Measurements from ENCODE around the gene BANF1. TPM values are rescaled to one million over a fixed set of nuclear protein-coding genes. Genes with fewer than 3 reads are reported as not detected.
A peak's percentile ranks its signal among the peaks of the same experiment; 100 is the strongest.

Gene BANF1
- total RNA-seq, 1 experiment from 2014 or later, result 300 TPM

DNA sequence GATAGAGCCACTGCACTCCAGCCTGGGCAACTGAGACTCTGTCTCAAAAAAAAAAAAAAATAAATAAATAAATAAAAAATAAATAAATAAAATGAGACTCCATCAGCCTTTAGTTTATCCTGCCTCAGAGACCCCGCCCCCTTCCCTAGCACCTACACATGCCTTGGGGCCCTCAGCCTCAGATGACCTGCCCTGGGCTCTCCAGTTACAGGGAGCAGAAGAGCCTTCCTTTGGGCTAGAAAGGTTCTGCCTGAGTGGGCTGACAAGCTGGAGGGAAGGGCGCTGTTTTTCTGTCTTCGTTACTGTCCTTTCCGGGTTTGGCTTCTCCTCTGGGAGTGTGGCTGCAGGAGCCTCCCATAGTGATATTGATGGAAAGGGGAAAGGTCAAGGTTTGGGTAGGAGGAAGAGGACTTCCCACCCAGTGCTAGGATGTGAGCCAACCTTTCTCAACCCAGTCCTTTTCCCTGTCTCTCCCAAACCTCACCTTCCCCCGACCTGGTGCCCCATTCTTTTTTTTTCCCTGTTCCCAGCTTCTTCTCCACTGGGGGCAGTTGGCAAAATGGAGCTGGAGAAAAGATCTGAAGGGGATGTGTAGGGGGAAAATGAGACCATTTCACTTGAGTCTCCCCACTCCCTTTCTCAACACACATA, 48.4 kb downstream of the BANF1 start:
- DNase-seq, result no peak
- Histone ChIP-seq H3K9me3 (no peaks in the 10 kb centered on the region), H3K4me3 (ENCODE audit: low read depth, low read length) (peak overlapping the region; percentile 49), H3K36me3 (ENCODE audit: control insufficient read depth, insufficient read depth, low read length) (peaks cover 7% of the 10 kb centered on the region), H3K27me3 (replicated peaks; ENCODE audit: control insufficient read depth, insufficient read depth, low read length) (no peaks in the 10 kb centered on the region), H3K4me1 (peaks cover 9% of the 10 kb centered on the region)
- no TSS peak for BruUV-seq (replicated peaks)
- H3K27me3 Mint-ChIP-seq (ENCODE audit: insufficient read depth, unreplicated experiment), result no peaks in the 10 kb centered on the region
- H3K4me3 Mint-ChIP-seq (ENCODE audit: unreplicated experiment), result peak overlapping the region; percentile 91
- TF ChIP-seq, protein P1, sequence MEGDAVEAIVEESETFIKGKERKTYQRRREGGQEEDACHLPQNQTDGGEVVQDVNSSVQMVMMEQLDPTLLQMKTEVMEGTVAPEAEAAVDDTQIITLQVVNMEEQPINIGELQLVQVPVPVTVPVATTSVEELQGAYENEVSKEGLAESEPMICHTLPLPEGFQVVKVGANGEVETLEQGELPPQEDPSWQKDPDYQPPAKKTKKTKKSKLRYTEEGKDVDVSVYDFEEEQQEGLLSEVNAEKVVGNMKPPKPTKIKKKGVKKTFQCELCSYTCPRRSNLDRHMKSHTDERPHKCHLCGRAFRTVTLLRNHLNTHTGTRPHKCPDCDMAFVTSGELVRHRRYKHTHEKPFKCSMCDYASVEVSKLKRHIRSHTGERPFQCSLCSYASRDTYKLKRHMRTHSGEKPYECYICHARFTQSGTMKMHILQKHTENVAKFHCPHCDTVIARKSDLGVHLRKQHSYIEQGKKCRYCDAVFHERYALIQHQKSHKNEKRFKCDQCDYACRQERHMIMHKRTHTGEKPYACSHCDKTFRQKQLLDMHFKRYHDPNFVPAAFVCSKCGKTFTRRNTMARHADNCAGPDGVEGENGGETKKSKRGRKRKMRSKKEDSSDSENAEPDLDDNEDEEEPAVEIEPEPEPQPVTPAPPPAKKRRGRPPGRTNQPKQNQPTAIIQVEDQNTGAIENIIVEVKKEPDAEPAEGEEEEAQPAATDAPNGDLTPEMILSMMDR (IDR thresholded peaks at IDR 0.05; ENCODE audit: insufficient read depth in 1 of 2, low read depth in 1 of 2, low read length in 1 of 2, severe bottlenecking in 1 of 2, unreplicated experiment in 1 of 2), result no peak
- peaks cover 32% of the 10 kb centered on the region for H3K36me3 Mint-ChIP-seq (ENCODE audit: insufficient read depth, unreplicated experiment)
- peak overlapping the region; percentile 96 for H3K27ac Mint-ChIP-seq (ENCODE audit: unreplicated experiment)
- peaks cover 14% of the 10 kb centered on the region for H3K4me1 Mint-ChIP-seq (ENCODE audit: low read depth, unreplicated experiment)
- intact Hi-C loops (cut with micrococcal nuclease; ENCODE audit: unreplicated experiment), result loop anchor here (5.0 kb wide), 1 partner anchor 302 kb away; no protein-coding TSS in a partner anchor
- no peaks in the 10 kb centered on the region for H3K9me3 Mint-ChIP-seq (ENCODE audit: unreplicated experiment)
- POLR2A ChIA-PET, result interaction anchor here (1.0 to 1.5 kb wide), 2 partner anchors 69 to 89 kb away, joined by 3 to 5 read pairs; no protein-coding TSS in a partner anchor
- CTCF ChIA-PET, result interaction anchor here (0.6 to 2.0 kb wide), 4 partner anchors 10 to 160 kb away, joined by 3 to 7 read pairs (median 4); partner anchors contain the start of gene CCDC85B

DNA sequence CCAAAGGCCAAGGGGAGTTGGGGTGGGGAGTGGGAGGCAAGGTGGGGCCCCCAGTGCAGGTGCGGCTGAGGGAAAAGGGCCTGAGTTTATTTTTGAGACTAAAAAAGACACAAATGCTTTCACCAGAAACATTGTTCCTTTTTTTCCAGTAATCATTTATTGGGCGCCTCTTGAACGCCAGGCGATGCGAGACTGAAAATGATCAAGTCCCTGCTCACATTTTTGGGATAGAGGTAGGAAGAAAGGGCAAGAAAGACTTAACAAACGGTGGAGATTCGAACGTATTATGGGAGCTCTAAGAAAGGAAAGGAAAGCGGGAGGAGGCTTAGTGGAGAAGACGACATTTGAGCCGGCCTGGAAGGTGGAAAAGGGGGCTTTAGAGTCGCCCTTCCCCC, 49.1 kb downstream of the BANF1 start:
- no peaks in the 10 kb centered on the region for H3K9me3 ChIP-seq
- H3K36me3 Mint-ChIP-seq (ENCODE audit: insufficient read depth, unreplicated experiment), result peaks cover 38% of the 10 kb centered on the region

More for the DNA sequence above, 49.1 kb downstream of the BANF1 start:
- Mint-ChIP-seq H3K4me1 (ENCODE audit: low read depth, unreplicated experiment) (peaks cover 14% of the 10 kb centered on the region), H3K9me3 (ENCODE audit: unreplicated experiment) (no peaks in the 10 kb centered on the region), H3K27ac (ENCODE audit: unreplicated experiment) (peak overlapping the region; percentile 96), H3K4me3 (ENCODE audit: unreplicated experiment) (peak overlapping the region; percentile 91), H3K27me3 (ENCODE audit: insufficient read depth, unreplicated experiment) (no peaks in the 10 kb centered on the region)
- TF ChIP-seq, protein P1 (IDR thresholded peaks at IDR 0.05; ENCODE audit: insufficient read depth in 1 of 2, low read depth in 1 of 2, low read length in 1 of 2, severe bottlenecking in 1 of 2, unreplicated experiment in 1 of 2), result no peak
- intact Hi-C loops (cut with micrococcal nuclease; ENCODE audit: unreplicated experiment), result loop anchor here (5.0 kb wide), 1 partner anchor 301 kb away; no protein-coding TSS in a partner anchor
- Histone ChIP-seq H3K4me3 (ENCODE audit: low read depth, low read length) (peak overlapping the region; percentile 49), H3K27me3 (replicated peaks; ENCODE audit: control insufficient read depth, insufficient read depth, low read length) (no peaks in the 10 kb centered on the region), H3K4me1 (peaks cover 9% of the 10 kb centered on the region), H3K36me3 (ENCODE audit: control insufficient read depth, insufficient read depth, low read length) (peaks cover 7% of the 10 kb centered on the region)
- BruUV-seq (replicated peaks), result TSS peak; percentile 95
- ChIA-PET POLR2A (interaction anchor here (0.6 to 2.3 kb wide), 6 partner anchors 29 to 1067 kb away, joined by 3 to 14 read pairs (median 4); partner anchors contain the start of gene BANF1), CTCF (interaction anchor here (0.6 to 2.0 kb wide), 8 partner anchors 10 to 171 kb away, joined by 3 to 7 read pairs (median 4); partner anchors contain the start of genes CCDC85B and FIBP)
- no peak for DNase-seq
